ENCODE results near the gene SDHB.

The SDHB gene

DNA sequence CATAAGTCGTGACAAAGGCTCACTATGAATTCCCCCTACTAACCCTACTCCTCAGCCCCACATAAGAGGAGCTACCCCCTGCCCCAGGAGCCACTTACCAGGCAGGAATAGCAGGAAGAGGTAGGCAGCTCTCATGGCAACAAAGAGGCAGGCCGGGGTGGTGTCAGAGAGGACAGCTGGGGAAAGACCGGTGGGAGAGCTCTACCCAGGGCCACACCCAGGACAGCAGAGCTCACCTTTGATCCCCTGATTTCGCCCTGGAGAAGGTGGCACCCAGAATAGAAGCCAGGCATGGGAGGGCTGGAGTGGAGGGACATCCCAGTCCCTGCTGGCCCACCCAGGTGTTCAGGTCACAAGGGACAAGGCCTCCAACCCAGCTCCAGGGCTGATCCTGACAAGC, 75.7 kb downstream of the SDHB start:
- H3K4me3 ChIP-seq (ENCODE audit: low read length): no peak overlapping the region
- no peak for DNase-seq (ENCODE audit: low read depth, low spot score)

DNA sequence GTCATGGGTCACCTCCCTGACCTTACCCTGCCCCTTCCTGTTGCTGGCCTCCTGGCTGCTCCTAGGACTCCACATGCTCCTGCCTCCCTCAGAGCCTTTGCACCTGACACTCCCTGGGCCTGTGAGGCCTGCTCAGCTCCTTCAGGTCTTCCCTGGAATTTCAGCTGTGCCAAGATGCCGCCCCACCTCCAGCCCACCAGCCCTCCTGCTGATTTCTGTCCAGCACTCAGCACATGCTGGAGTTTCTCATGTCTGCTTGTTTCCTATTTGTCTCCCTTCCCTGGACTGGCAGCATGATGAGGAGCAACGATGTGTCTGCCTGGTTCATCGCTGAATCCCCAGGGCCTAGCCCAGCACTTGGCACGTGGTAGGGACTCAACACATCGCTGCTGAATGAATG, 76.5 kb downstream of the SDHB start:
- no peak overlapping the region for H3K4me3 ChIP-seq (ENCODE audit: low read length)
- DNase-seq (ENCODE audit: low read depth, low spot score): no peak

DNA sequence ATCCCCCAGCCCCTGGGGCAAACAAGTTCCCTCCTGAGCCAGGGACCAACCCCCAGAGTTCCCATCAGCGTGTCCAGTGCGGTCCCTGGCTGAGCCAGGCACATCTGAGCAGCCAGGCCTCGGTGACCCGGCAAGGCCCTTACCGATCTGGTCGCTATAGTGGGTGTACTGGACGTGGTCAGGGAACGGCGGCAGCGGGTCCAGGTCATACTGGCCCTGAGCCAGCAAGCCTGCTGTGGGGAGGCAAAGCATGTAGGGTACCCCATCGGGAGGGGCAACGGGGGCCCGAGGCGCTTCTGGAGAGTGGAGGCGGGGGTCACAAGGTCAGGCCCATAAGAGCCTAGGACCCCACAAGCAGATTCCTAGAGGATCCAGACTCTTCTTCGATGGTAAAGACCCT, 76.9 kb downstream of the SDHB start:
- DNase-seq (ENCODE audit: low read depth, low spot score): no peak
- H3K4me3 ChIP-seq (ENCODE audit: low read length): no peak overlapping the region

DNA sequence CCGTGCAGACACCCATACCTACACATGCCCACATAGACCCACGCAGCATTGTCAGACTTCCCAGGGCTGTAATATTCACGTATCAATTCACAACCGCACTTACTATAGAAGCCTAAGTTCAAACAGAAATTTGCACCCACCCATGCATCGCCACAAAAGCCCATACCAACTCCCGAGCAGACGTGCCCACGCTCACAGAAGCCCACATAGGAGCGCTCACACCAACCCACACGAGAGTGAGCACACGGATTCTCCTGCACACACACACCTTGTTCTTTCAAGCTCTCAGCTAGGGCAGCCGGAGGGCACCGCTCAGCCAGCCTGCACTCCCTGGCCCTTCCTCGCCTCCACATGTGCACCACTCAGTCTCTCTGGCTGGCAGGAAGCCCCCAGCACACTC, 78.0 kb downstream of the SDHB start:
- H3K4me3 ChIP-seq (ENCODE audit: low read length): no peak overlapping the region
- no peak for DNase-seq (ENCODE audit: low read depth, low spot score)

DNA sequence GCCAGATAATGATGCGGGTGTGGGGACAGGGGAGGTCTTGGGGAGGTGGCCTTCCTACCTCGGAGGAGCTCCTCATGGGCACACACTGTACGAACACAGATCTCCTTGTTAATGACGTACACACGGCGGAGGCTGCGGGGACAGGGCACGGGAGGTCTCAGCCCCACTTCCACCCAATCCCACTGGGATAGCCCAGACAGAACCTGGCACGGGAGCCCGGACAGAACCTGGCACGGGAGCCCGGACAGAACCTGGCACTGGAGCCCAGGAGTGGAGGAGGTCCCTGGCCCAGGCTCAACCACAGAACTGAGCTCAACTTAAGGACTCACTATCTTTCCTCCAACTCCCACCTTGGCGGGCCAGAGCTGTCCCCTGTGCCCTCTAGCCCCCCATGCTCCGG, 78.6 kb downstream of the SDHB start:
- no peak for DNase-seq (ENCODE audit: low read depth, low spot score)

DNA sequence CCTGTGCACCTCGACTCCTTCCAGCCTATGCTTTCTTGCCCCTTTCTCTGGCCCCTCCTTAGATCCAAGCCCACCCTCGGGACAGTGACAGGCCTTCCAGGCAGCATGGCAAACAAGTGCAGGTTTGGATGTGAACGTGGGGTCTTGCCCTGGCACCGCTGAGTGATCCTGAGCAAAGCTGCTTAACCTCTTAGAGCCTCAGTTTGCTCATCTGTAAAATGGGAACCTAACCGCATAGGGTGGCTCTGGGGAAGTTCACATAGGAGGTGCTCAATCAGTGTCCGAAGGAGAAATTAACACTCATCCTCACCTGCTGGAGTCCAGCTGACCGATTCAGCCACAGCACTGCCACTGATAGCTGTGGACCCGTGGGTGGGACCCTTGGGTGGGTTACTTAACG, 80.6 kb downstream of the SDHB start:
- DNase-seq (ENCODE audit: low read depth, low spot score): no peak
- no peak overlapping the region for H3K4me3 ChIP-seq (ENCODE audit: low read length)

More for the DNA sequence above, 78.6 kb downstream of the SDHB start:
- H3K4me3 ChIP-seq (ENCODE audit: low read length): no peak overlapping the region

DNA sequence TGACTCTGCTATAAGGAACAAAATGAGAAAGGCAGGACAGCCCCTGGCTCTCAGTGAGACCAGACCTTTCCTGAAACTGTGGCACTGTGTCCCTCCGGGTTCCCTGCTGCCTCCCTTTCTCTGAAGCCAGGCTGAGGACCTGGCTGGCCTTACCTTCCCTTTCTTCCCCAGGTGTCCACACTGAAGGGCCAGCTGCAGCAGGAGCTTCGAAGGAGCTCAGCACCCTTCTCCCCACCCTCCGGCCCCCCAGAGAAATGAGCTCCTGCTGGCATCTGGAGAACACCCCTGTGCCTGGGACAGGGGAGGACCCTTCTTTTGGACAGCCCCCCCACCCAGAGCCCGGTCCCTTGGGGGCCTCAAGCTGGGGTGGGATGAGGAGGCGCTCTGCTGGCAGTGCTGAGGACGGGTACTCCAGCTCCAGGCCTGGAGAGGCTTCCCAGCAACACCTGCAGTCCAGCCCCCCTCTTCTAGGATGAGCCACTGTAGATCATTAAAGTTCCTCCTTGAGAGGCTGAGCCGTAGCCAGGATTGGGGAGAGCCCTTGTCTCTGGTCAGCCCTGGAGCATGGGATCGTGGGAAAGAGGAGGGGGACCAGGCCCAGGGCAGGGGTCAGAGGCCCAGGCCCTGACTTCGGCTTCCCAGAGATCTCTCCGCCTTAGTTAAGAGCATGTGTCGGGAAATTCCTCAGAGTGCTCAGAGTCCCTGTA, 81.5 kb downstream of the SDHB start:
- DNase-seq (ENCODE audit: low read depth, low spot score): no peak
- H3K4me3 ChIP-seq (ENCODE audit: low read length): no peak overlapping the region

DNA sequence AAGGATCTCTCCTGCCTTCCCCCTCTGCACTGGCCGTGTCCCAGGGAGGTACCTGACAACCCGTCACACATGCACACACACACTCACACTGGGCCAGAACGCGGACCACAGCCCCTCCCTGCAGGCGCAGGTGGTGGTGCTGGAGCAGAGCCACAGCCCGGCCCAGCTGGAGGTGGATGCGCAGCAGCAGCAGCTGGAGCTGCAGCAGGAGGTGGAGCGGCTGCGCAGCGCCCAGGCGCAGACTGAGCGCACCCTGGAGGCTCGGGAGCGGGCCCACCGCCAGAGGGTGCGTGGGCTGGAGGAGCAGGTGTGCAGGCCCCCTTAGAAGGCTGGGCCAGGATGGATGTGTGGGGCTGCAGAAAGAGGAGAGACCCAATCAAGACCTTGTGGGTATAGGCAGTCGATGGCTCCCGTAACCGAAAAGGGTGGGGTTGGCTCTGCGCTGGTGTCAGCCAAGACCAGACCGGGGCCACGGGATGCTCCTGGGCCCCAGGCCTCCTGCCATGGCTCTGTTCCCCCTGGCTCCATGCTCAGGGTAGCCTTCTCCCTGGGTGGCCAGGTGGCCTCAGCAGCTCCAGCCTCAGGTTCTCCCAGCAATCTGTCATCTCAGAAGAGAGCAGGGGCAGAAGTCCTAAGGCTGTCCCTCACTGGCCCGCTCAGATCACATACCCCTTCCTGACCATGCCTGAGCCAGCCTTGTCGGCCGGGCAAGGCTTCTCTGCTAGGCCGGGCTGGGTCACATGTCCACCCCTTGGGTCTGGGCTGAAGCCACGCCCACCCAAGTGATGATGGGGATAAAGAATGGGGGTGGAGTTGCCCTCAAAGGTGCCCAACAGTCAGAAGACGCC, 82.3 kb downstream of the SDHB start:
- no peak overlapping the region for H3K4me3 ChIP-seq (ENCODE audit: low read length)
- no peak for DNase-seq (ENCODE audit: low read depth, low spot score)

DNA sequence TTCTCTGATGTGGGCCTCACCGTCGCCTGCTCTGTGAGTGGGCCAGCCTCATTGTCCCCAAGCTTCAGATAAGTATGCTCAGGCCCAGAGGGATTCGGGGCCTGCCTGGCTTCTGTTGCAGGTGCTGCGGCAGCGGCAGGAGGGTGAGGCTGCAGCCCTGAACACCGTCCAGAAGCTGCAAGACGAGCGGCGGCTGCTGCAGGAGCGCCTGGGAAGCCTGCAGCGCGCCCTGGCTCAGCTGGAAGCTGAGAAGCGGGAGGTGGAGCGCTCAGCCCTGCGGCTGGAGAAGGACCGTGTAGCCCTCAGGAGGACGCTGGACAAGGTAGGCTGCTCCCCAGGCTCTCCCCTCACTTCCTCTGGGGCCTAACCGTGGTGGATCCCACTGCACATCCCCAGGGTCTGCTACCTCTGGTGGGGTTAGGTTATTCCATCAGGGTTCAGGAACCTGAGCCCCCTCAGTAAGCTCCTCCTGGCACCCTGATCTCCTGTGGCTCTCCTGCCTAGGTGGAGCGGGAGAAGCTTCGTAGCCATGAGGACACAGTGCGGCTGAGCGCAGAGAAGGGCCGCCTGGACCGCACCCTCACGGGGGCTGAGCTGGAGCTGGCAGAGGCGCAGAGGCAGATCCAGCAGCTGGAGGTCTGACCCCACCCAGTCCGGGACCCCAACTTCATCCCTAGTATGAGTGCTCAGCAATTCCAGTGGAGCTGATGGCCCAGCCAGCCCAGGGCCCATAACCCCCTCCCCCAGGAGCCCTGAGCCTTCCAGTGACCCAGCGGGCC, 83.5 kb downstream of the SDHB start:
- H3K4me3 ChIP-seq (ENCODE audit: low read length): no peak overlapping the region

DNA sequence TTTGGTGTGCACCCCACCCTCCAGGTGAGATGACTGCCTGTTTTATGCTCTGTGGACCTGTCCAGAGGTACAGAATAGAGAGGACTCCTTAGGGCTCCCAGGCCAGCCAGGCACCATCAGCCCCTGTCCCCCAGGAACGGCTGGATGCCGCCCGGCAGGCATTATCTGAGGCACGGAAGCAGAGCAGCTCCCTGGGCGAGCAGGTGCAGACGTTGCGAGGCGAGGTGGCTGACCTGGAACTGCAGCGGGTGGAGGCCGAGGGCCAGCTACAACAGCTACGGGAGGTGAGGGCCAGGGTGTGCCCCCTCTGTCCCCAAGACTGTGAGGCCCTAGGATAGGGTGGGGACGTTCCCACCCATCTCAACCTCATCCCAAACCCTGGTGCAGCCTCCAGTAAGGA, 84.2 kb downstream of the SDHB start:
- DNase-seq (ENCODE audit: low read depth, low spot score): no peak
- H3K4me3 ChIP-seq (ENCODE audit: low read length): no peak overlapping the region

More for the DNA sequence above, 83.5 kb downstream of the SDHB start:
- no peak for DNase-seq (ENCODE audit: low read depth, low spot score)

DNA sequence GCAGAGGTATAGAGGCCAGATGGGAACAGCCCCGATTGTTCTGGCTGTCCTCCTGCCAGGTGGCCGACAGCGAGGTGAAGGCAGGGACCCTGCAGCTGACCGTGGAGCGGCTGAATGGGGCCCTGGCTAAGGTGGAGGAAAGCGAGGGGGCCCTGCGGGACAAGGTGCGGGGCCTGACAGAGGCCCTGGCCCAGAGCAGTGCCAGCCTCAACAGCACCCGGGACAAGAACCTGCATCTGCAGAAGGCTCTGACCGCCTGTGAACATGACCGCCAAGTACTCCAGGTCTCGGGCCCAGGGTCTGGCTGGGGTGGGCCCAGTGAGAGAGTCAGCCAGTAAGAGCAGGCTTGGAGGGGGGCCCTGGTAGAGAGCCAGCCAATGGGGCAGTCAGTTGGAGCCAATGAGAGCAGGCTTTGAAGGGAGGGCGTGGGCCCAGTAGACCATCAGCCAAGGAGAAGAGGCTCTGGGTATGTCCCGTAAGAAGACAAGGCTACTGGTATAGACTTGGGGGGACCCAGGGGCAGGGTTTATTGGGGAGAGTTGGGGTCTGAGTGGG, 84.7 kb downstream of the SDHB start:
- no peak for DNase-seq (ENCODE audit: low read depth, low spot score)
- no peak overlapping the region for H3K4me3 ChIP-seq (ENCODE audit: low read length)

All from Jurkat, Clone E6-1 (cell line).